Kidney epithelial cell (primary cell): ENCODE measurements around the gene KCNMA1. TPM values are rescaled to one million over a fixed set of nuclear protein-coding genes. Genes with fewer than 3 reads are reported as not detected.

ENCODE experiments used
- DNase-seq: peaks from one replicate; pipeline ENCODE4 v3.0.0-alpha.2; 2010; ENCODE audit warnings: low read depth
- H3K27me3 ChIP-seq: 2 replicates; pipeline ENCODE4 v1.6.0; 2011; ENCODE audit warnings: low read length; ENCODE audit not compliant: control insufficient read depth, insufficient read depth
- H3K36me3 ChIP-seq: 2 replicates; pipeline ENCODE4 v1.5.1; 2011; ENCODE audit warnings: low read length; ENCODE audit not compliant: control insufficient read depth, insufficient read depth
- H3K4me3 ChIP-seq: 2 replicates; pipeline ENCODE4 v1.5.1; 2011; ENCODE audit warnings: low read depth, mild to moderate bottlenecking, control low read depth, low read length
- total RNA-seq: library from RNA; depleted of rRNA; stranded (reverse); fragments of >200 nt; gene quantifications from 2 replicates; pipeline ENCODE4 v1.2.3, GENCODE V29; 2015
- TF ChIP-seq, protein P1 (sequence below): IDR thresholded peaks from 2 replicates; pipeline ENCODE4 v1.5.1; 2011; ENCODE audit warnings: mild to moderate bottlenecking, moderate library complexity, low read length, control low read depth, inconsistent platforms; ENCODE audit not compliant: insufficient read depth, poor library complexity, severe bottlenecking

KCNMA1 gene
- total RNA-seq, 1 donor from 2014 or later, result 18.9 TPM

GRCh38 chr10:77172086-77172485 is 465.5 kb downstream of the KCNMA1 start:
- TF ChIP-seq, protein P1, sequence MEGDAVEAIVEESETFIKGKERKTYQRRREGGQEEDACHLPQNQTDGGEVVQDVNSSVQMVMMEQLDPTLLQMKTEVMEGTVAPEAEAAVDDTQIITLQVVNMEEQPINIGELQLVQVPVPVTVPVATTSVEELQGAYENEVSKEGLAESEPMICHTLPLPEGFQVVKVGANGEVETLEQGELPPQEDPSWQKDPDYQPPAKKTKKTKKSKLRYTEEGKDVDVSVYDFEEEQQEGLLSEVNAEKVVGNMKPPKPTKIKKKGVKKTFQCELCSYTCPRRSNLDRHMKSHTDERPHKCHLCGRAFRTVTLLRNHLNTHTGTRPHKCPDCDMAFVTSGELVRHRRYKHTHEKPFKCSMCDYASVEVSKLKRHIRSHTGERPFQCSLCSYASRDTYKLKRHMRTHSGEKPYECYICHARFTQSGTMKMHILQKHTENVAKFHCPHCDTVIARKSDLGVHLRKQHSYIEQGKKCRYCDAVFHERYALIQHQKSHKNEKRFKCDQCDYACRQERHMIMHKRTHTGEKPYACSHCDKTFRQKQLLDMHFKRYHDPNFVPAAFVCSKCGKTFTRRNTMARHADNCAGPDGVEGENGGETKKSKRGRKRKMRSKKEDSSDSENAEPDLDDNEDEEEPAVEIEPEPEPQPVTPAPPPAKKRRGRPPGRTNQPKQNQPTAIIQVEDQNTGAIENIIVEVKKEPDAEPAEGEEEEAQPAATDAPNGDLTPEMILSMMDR, result no peak

GRCh38 chr10:77168861-77169260 is 468.7 kb downstream of the KCNMA1 start:
- no peak for DNase-seq
- H3K4me3 ChIP-seq, result no peak overlapping the region
- no peaks in the 10 kb centered on the region for H3K36me3 ChIP-seq
- H3K27me3 ChIP-seq, result no peaks in the 10 kb centered on the region
- TF ChIP-seq, protein P1, result no peak

More at GRCh38 chr10:77172086-77172485, 465.5 kb downstream of the KCNMA1 start:
- no peak overlapping the region for H3K4me3 ChIP-seq
- H3K36me3 ChIP-seq, result no peaks in the 10 kb centered on the region
- no peak for DNase-seq
- no peaks in the 10 kb centered on the region for H3K27me3 ChIP-seq

DNA sequence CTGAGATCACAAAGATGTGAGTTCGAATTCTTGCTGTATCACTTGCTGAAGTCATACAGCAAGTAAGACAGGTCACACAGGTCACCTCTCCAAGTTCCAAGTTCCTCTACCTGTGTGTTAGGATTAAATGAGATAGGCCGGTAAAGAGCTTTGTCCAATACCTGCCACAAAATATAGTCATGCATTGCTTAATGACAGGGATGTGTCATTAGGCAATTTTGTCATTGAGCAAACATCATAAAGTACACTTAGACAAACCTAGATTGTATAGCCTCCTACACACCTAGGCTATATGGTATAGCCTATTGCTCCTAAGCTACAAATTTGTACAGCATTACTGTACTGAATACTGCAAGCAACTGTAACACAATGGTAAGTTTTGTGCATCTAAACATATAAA is 469.4 kb downstream of the KCNMA1 start:
- H3K36me3 ChIP-seq, result no peaks in the 10 kb centered on the region
- no peaks in the 10 kb centered on the region for H3K27me3 ChIP-seq
- H3K4me3 ChIP-seq, result no peak overlapping the region
- TF ChIP-seq, protein P1, result no peak
- no peak for DNase-seq

DNA sequence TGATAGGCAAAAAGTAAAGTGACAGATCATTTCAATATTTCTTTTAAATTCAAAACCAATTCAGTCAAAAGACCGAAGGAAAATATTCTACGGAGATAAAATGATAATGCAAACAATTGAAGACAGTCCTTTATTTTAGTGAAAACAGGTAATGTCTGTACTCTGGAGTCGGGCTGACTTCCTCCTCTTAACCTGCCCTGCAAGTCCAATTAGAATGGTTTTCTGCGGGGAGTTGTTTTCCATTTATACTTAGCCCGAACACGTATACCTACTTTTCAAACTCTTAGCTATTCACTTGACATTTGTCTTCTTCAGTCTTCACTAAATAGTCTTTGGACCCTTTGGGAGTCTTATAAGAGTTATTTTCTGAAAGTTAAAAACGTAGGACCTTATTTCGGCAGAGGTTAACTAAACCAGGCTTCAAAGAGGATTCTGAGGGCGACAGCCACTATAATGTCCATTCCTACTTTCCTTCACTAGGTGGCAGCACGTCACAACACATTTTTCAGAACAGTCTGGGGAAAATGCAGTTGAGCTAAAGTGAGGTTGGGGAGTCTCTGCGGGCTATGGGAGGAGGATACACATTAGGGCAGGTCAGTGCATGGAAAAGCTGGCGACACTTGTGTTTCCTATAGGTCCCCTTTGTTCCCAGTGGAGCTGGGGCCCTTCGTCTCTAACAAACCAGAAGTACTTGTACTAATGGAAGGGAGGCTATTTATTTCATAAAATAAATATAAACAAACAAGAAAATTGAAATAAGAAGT is 472.0 kb downstream of the KCNMA1 start:
- TF ChIP-seq, protein P1, result peak; percentile 70

GRCh38 chr10:77164616-77165311 is 472.8 kb downstream of the KCNMA1 start:
- Histone ChIP-seq H3K4me3 (no peak overlapping the region), H3K27me3 (no peaks in the 10 kb centered on the region), H3K36me3 (no peaks in the 10 kb centered on the region)
- TF ChIP-seq, protein P1, result no peak
- no peak for DNase-seq

More for the DNA sequence above, 472.0 kb downstream of the KCNMA1 start:
- no peaks in the 10 kb centered on the region for H3K27me3 ChIP-seq
- no peak for DNase-seq
- no peaks in the 10 kb centered on the region for H3K36me3 ChIP-seq
- no peak overlapping the region for H3K4me3 ChIP-seq
